Activated T-helper 2 cell treated with anti-CD3 and anti-CD28 coated beads, Interferon-gamma antibody, Interleukin-2, Interleukin-4, amounts not matched to agents 10 μg/mL and 5 μg/mL and 100 μg/mL, durations not matched to agents 14 hours and 24 hours and 36 hours (primary cell): ENCODE data around the gene GLB1L. TPM values are rescaled to one million over a fixed set of nuclear protein-coding genes. Genes with fewer than 3 reads are reported as not detected.

Source experiments
- DNase-seq: peaks from one replicate; pipeline ENCODE4 v3.0.0; 2021; ENCODE audit warnings: low spot score
- H3K27ac Mint-ChIP-seq: one replicate; pipeline ENCODE4 v1.8.0; 2021; ENCODE audit warnings: mixed read lengths
- H3K27me3 Mint-ChIP-seq: one replicate; pipeline ENCODE4 v1.8.0; 2021; ENCODE audit warnings: low read depth, mixed read lengths
- H3K36me3 Mint-ChIP-seq: one replicate; pipeline ENCODE4 v1.8.0; 2021; ENCODE audit warnings: low read depth, mixed read lengths
- H3K4me1 Mint-ChIP-seq: one replicate; pipeline ENCODE4 v1.8.0; 2021; ENCODE audit warnings: low read depth, mixed read lengths
- H3K4me3 Mint-ChIP-seq: one replicate; pipeline ENCODE4 v1.8.0; 2021; ENCODE audit warnings: low read depth, mild to moderate bottlenecking, moderate library complexity, mixed read lengths
- H3K9me3 Mint-ChIP-seq: one replicate; pipeline ENCODE4 v1.8.0; 2021; ENCODE audit warnings: mixed read lengths
- intact Hi-C: fragments of 100-400 bp; cut with micrococcal nuclease; formaldehyde crosslinking; loops from one replicate; pipeline ENCODE4 v1.15.1; 2023
- total RNA-seq: library from RNA; stranded (reverse); gene quantifications from 2 replicates; pipeline ENCODE4 v1.2.3, GENCODE V29; 2022

The GLB1L gene
- total RNA-seq, 1 donor from 2014 or later, result 4.2 TPM

DNA sequence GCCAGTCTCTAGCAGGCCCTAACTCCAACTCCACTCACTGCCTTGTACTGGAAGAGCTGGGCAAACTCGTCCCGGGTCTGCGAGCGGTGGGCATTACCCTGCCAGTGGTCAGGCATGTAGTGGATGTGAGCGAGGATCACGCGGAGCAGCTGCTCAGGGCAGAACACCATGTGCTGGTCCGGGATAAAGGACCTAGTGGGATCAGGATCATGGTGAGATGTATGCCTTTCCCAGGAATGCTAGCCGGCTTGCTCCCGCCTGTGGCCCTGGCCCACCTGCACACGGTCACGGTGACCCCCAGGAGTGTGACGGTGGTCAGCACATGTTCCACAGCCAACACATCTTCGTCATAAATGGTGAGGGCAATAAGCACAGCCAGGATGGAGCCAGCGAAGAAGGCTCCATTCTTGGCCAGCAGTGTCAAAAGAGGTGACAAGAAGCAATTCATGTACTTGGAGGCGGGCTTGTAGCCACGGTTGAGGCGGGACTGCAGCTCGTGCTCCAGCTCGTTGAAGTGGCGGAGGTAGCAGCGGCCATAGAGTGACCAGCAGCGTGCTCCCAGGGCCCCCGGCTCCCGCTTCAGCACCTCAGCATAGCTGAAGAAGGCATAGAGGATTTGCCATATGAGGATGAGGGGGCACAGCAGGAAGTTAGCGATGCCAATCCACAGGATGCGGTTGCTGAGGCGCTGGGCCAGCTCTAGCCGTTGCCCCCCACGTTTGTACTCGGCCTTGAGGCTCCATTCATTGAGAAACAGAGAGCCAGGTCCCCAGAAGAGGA lies 21.2 kb downstream of the GLB1L start:
- H3K36me3 Mint-ChIP-seq, result peaks cover 68% of the 10 kb centered on the region
- H3K4me3 Mint-ChIP-seq, result no peak overlapping the region
- peaks cover 18% of the 10 kb centered on the region for H3K4me1 Mint-ChIP-seq
- intact Hi-C loops, result no loop called here
- H3K27ac Mint-ChIP-seq, result no peak overlapping the region
- H3K9me3 Mint-ChIP-seq, result no peaks in the 10 kb centered on the region
- no peak for DNase-seq
- H3K27me3 Mint-ChIP-seq, result no peaks in the 10 kb centered on the region

GRCh38 chr2:219221957-219222518 lies 23.2 kb downstream of the GLB1L start:
- intact Hi-C loops, result no loop called here

GRCh38 chr2:219220652-219221402 lies 24.4 kb downstream of the GLB1L start:
- Mint-ChIP-seq H3K4me1 (peaks cover 22% of the 10 kb centered on the region), H3K27ac (no peak overlapping the region), H3K27me3 (no peaks in the 10 kb centered on the region), H3K36me3 (peaks cover 68% of the 10 kb centered on the region), H3K4me3 (no peak overlapping the region), H3K9me3 (no peaks in the 10 kb centered on the region)
- intact Hi-C loops, result no loop called here
- no peak for DNase-seq

More at GRCh38 chr2:219221957-219222518, 23.2 kb downstream of the GLB1L start:
- no peak for DNase-seq
- H3K36me3 Mint-ChIP-seq, result peaks cover 65% of the 10 kb centered on the region
- no peaks in the 10 kb centered on the region for H3K27me3 Mint-ChIP-seq
- no peak overlapping the region for H3K4me3 Mint-ChIP-seq
- H3K4me1 Mint-ChIP-seq, result peaks cover 17% of the 10 kb centered on the region
- H3K9me3 Mint-ChIP-seq, result no peaks in the 10 kb centered on the region
- no peak overlapping the region for H3K27ac Mint-ChIP-seq

GRCh38 chr2:219219784-219220532 lies 25.3 kb downstream of the GLB1L start:
- intact Hi-C loops, result loop anchor here (1.0 to 2.0 kb wide), 4 partner anchors 9 to 59 kb away; partner anchors contain the start of genes ANKZF1, ATG9A, CNPPD1 and DNAJB2
- no peak overlapping the region for H3K4me3 Mint-ChIP-seq
- H3K27ac Mint-ChIP-seq, result no peak overlapping the region

GRCh38 chr2:219218732-219219701 lies 26.2 kb downstream of the GLB1L start, which contains the start of gene ABCB6:
Gene ABCB6 (minus strand): TSS chr2:219218958. CDS start chr2:219218673, 285 bp downstream.
- peaks cover 22% of the 10 kb centered on the region for H3K4me1 Mint-ChIP-seq
- H3K27me3 Mint-ChIP-seq, result no peaks in the 10 kb centered on the region
- DNase-seq, result peak; percentile 81
- peak within 1 kb of the TSS; percentile 55 for H3K27ac Mint-ChIP-seq
- H3K9me3 Mint-ChIP-seq, result no peaks in the 10 kb centered on the region
- intact Hi-C loops, result loop anchor here (1.0 to 2.0 kb wide), 4 partner anchors 10 to 60 kb away; partner anchors contain the start of genes ANKZF1, ATG9A, CNPPD1 and DNAJB2
- peak within 1 kb of the TSS; percentile 82 for H3K4me3 Mint-ChIP-seq
- peaks cover 67% of the 10 kb centered on the region for H3K36me3 Mint-ChIP-seq

More at GRCh38 chr2:219219784-219220532, 25.3 kb downstream of the GLB1L start:
- peaks cover 22% of the 10 kb centered on the region for H3K4me1 Mint-ChIP-seq
- DNase-seq, result no peak
- H3K27me3 Mint-ChIP-seq, result no peaks in the 10 kb centered on the region
- H3K9me3 Mint-ChIP-seq, result no peaks in the 10 kb centered on the region
- H3K36me3 Mint-ChIP-seq, result peaks cover 68% of the 10 kb centered on the region

DNA sequence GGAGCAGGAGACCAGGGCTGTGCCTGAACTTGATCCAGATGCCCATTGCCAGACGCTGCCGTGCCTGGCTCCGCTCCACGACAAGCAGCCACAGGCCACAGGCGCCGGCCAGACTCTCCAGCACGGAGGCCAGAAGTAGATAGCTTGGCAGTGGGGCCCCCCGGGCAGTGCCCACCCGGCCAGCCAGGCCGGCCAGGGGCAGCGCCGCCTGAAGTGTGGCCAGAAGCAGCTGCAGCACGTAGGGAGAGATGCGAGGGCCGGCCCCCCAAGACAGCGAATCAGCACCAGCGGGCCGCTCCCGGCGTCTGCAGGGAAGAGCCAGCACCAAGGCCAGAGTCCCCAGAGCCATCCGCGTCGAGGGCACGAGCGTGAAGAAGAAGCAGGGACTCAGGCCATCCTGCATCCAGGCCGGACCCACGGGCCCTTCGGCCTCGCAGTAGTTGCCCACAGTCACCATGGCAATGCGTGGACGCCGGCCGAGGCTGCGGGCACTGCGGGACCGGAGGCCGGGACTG lies 27.0 kb downstream of the GLB1L start:
- no peaks in the 10 kb centered on the region for H3K9me3 Mint-ChIP-seq
- intact Hi-C loops, result loop anchor here (2.0 kb wide), 3 partner anchors 41 to 61 kb away; partner anchors contain the start of genes CNPPD1, DNAJB2 and NHEJ1
- H3K36me3 Mint-ChIP-seq, result peaks cover 66% of the 10 kb centered on the region
- H3K4me1 Mint-ChIP-seq, result peaks cover 22% of the 10 kb centered on the region
- DNase-seq, result no peak
- no peaks in the 10 kb centered on the region for H3K27me3 Mint-ChIP-seq
- H3K27ac Mint-ChIP-seq, result peak overlapping the region; percentile 39
- H3K4me3 Mint-ChIP-seq, result peak overlapping the region; percentile 82

GRCh38 chr2:219216535-219216915 lies 28.7 kb downstream of the GLB1L start:
- peak overlapping the region; percentile 37 for H3K4me3 Mint-ChIP-seq

DNA sequence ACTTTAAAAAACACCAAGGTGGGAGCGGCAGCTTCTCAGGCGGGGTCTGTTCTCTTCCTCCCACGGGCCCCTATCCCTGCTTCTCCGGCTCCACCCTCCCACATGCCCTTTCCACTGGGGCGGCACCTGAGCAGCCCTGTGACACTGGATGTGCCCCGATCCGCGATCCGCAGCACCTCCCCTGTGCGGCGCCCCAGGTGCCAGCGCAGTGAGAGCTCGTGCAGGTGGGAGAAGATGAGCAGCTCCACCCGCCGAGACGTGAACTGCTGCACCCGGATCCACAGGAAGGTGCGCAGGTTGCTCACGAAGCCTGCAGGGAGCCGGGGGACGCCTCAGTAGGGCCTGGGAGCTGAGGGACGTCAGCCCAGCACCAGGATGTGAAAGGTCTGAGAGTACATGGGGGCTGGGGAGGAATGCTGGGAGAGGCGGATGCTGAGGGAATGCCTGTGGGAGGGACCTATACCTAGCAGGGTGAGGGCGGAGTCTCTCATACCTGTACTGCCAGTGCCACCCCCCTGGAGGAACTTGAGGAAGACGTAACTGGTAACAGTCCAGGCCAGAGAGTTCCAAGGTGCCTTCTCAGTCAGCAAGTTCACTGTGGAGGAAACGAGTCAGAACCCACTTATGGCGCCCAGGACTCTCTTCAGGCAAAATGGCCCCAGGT lies 29.2 kb downstream of the GLB1L start:
- Mint-ChIP-seq H3K4me1 (peaks cover 26% of the 10 kb centered on the region), H3K27me3 (no peaks in the 10 kb centered on the region), H3K4me3 (no peak overlapping the region), H3K27ac (no peak overlapping the region), H3K36me3 (peaks cover 65% of the 10 kb centered on the region), H3K9me3 (no peaks in the 10 kb centered on the region)
- no peak for DNase-seq
- intact Hi-C loops, result no loop called here

More at GRCh38 chr2:219216535-219216915, 28.7 kb downstream of the GLB1L start:
- H3K9me3 Mint-ChIP-seq, result no peaks in the 10 kb centered on the region
- intact Hi-C loops, result no loop called here
- H3K27me3 Mint-ChIP-seq, result no peaks in the 10 kb centered on the region
- no peak for DNase-seq
- H3K4me1 Mint-ChIP-seq, result peaks cover 22% of the 10 kb centered on the region
- H3K36me3 Mint-ChIP-seq, result peaks cover 64% of the 10 kb centered on the region
- no peak overlapping the region for H3K27ac Mint-ChIP-seq

GRCh38 chr2:219214786-219215185 lies 30.5 kb downstream of the GLB1L start:
- no peaks in the 10 kb centered on the region for H3K27me3 Mint-ChIP-seq
- no peak for DNase-seq
- no peak overlapping the region for H3K27ac Mint-ChIP-seq
- intact Hi-C loops, result no loop called here
- H3K9me3 Mint-ChIP-seq, result no peaks in the 10 kb centered on the region
- H3K36me3 Mint-ChIP-seq, result peaks cover 67% of the 10 kb centered on the region
- H3K4me3 Mint-ChIP-seq, result no peak overlapping the region
- H3K4me1 Mint-ChIP-seq, result peaks cover 33% of the 10 kb centered on the region

DNA sequence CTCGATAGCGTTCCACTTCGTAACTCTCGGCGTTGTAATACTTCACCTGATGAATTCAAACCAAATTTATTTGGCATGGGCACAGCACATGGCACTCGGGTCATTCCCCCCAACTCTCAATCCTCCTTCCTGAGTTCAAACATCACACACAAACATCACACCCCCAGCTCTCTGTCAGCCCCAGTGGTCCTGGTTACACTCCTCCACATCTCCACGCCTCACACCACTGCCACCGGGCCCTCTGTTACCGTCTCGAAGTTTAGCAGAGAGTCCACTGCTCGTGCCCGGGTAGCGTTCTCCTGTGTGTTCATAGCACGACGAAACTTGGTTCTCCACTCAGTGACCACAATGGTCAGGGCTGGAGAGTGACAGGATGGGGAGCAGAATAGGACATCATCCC lies 31.1 kb downstream of the GLB1L start:
- intact Hi-C loops, result no loop called here
- Mint-ChIP-seq H3K27ac (no peak overlapping the region), H3K4me3 (no peak overlapping the region), H3K9me3 (no peaks in the 10 kb centered on the region), H3K36me3 (peaks cover 65% of the 10 kb centered on the region), H3K4me1 (peaks cover 36% of the 10 kb centered on the region), H3K27me3 (no peaks in the 10 kb centered on the region)
- no peak for DNase-seq
